ENCODE measurements around the gene ZNF585A.
"Not testable (repeated sequence)": the region's sequence is repeated elsewhere in the genome, so short reads cannot be mapped to it uniquely, and the experiment has no call there.

ZNF585A gene

DNA sequence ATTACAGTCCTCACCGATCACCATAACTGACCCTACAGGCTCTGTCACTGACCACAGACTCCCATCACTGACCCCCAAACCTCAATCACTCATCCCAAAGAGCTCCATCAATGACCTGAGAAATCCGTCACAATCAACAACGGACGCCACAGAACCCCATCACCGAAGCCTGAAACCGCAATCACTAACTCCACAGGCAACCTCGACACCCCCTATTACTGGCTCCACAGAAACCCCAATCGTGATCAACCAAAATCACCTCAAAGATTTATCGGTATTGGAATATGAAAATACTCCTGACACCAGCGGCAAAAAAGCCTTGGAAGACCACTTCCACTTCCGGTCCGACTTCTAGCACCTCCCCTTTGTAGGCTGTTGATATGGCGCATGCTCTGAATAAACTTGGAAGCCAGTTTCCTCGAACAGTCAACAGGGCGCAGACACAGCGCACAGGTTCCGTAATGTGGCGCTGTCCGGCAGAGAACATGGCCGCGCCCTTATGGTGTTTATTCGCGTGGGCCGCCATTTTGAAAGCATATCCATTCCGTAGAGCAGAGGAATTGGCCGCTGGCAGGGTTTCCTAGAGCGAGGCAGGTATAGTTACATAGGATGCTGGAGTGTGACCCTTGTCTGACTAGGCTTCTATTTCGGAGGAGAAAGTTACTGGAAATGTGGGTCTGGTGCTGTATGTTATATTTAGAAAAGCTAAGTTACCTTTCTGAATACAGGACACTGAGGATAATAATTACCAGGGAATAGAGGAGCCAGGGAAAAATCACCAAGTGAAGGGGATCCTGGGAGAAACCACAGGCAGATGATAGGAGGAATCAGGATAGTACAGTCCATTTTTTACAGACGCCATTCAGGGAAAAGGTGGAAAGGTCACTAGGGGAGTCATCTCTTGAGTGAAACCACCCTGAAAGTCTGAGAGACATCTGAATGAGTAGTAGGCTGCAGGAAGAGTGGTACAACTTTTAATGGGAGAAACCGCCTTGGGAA is at the start of gene ZNF585A:
Gene ZNF585A, minus strand, starts transcription at position 328 of the 999 bp plus-strand sequence. CDS start 2,785 bp downstream, outside the sequence.
- DNase-seq: peak; percentile 90

DNA sequence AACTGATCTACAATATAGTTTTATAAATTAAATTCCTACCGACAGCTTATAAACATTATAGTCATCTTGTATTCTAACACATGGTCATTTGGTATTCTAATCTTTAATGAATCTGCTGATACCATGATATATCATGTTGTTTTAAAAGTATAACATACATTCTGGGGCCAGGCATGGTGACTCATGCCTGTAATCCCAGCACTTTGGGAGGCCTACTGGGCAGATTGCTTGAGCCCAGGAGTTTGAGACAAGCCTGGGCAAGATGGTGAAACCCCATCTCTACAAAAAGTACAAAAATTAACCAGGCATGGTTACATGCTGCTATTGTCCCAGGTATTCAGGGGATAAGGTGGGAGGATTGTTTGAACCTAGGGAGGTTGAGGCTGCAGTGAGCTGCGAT is 48.6 kb upstream of the ZNF585A start:
- no peak for DNase-seq

DNA sequence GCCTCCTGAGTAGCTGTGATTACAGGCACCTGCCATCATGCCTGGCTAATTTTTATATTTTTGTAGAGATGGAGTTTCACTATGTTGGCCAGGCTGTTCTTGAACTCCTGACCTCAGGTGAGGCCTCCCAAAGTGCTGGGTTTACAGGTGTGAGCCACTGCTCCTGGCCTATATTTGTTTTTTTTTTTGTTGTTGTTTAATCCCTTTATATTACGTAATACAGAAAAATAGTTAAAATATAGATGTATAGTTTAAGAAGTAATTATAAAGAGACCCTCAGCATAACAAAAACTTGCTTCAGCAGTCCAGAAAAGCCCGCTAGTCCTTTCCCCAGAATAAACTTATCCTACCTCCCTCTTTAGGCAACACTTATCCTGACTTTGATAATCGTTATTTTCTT is 47.9 kb upstream of the ZNF585A start:
- no peak for DNase-seq

DNA sequence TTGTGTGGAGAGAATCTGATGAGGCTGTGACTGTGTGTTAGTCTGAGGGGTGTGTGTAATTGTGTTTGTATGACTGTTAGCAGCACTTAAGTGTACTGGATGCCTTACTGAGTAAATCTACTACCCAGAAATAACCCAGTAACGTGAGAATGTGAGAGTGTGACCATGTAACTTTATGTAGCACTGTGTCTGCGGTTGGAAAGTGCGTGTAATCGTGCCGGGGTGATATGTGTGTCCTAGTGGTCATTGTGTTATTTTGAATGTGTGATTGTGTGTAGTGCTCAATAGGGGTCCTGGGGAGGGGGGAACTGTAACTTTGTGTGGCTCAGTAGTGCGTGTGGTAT is 46.1 kb upstream of the ZNF585A start:
- DNase-seq: no peak

DNA sequence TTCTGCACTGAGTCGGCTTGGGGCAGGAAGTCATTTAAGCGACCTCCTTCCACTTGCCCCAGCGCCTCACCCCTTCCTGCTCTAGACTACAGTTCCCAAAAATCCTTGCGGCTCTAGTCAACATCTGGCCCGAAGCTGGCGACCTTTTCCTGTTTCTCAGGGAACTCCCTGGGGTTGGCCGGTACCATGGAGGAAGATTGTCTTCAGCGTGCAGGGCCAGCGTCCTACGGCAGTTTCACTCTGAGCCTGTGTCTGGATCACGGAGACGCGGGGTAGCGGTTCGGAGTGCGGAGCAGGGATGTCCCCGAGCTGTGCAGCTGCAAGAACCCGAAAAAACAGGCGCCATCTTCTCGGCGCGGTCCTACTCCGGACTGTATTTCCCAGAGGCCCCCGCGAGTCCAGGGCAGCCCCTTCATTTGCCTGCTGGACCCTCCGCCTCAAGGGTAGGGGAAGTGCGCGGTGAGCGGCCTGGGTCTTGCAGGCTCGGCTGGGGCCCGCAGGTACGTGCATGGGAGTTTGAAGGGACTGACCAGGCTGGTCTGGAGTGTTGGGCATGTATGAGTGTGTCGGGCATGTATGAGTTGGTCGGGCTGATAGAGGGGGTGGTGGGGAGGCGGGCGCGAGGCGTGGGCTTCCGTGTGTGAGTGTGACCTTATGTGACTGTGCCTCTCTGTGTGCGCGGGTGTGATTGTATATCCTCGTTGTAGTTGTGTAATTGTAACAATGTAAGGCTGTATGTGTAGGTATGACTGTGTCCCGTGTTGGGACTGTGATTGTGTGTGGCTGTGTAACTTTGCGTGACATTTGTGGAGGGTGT is 45.5 kb upstream of the ZNF585A start, which contains the start of gene ZNF383:
Gene ZNF383, plus strand, starts transcription at position 440 of the 817 bp plus-strand sequence. CDS start 12,240 bp downstream, outside the sequence.
- peak; percentile 98 for DNase-seq

DNA sequence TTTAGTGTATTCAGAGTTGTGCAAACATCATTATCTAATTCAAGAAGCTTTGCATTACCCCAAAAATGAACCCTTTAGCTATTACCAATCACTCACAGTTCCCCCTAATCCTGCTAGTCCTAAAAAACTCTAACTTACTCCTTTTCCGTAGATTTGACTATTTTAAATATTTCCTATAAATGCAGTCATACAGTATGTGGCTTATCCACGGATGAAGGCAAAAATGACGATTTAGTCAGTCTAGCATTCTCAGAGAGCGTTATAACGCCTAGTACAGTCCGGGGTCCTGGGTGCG is 44.9 kb upstream of the ZNF585A start:
- DNase-seq: no peak

DNA sequence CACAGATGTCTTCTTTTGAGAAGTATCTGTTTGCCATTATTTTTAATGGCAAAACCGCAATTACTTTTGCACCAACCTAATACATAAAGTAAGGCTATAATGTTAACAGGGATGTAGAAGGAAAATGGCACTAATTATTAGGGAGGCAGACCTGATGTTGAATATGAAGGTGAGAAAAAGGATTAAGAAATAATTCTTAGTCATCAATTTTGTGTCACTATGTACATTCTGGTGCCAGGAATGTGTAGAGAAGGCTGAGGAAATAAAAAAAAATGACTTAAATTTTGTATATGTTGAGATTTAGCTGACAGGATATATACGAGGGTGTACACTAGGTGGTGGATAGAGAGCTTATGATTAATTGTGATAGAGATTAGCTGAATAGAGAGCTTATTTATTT is 25.3 kb upstream of the ZNF585A start:
- no peak for DNase-seq

DNA sequence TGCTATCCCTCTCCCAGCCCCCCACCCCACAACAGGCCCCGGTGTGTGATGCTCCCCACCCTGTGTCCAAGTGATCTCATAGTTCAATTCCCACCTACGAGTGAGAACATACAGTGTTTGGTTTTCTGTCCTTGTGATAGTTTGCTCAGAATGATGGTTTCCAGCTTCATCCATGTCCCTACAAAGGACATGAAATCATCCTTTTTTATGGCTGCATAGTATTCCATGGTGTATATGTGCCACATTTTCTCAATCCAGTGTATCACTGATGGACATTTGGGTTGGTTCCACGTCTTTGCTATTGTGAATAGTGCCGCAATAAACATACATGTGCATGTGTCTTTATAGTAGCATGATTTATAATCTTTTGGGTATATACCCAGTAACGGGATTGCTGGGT is 24.6 kb upstream of the ZNF585A start:
- not testable (repeated sequence) for DNase-seq

DNA sequence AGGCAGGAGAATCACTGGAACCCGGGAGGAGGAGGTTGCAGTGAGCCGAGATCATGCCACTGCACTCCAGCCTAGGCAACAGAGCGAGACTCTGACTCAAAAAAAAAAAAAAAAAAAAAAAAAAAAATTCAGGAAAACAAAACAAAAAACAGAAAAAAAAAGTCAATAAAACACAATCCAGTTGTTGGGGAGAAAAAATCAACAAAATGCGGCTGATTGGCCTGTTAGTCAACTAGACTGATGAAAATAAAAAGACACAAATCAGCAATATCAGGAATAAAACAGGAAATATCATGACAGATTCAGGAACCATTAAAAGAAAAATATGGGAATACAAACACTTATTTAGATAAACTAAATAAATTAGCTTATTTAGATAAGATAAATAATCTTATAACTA is 22.8 kb upstream of the ZNF585A start:
- not testable (repeated sequence) for DNase-seq

DNA sequence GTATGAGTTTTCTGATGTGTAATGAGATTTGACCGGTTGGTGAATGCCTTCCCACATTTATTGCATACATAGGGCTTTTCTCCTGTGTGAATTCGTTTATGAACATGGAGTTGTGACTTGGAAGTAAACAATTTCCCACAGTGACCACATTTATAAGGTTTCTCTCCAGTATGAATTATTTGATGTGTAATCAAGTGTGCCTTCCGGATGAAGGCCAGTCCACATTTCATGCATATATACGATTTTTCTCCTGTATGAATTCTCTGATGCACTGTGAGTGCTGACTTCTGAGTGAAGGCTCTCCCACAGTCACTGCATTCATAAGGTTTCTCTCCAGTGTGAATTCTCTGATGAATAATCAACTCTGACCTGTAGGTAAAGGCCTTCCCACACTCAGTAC is 13.6 kb upstream of the ZNF585A start:
- not testable (repeated sequence) for DNase-seq

DNA sequence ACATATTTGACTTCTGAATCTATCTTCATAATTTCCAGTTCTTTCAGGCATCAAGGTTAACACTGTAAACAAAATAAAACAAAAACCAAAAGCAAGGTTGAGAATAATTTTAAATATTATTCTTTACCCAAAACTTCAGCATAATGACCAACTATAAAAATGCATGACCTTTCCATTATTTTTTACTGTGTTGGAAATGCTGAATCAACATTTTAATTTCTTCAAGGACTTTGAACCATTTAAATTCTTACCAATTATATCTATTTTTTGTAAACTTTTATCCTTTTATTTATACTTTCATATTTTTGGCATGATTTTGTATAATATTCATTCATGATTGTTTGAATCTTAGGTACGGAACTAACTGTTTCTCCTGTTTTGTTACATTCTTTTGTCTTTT is 6.9 kb downstream of the ZNF585A start:
- no peak for DNase-seq

DNA sequence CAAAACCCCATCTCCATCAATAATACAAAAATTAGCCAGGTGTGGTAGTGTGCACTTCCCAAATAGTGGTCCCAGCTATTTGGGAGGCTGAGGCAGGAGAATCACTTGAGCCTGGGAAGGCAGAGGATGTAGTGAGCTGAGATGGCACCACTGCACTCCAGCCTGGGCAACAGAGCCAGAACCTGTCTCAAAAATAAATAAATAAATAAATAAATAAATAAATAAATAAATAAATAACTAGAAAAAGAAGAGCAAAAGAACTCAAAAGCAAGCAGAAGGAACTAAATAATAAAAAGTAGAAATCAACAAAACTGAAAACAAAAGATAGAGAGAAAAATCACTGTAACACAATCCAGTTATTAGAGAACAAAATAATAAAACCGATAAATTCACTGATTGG is 12.3 kb downstream of the ZNF585A start:
- DNase-seq: no peak

DNA sequence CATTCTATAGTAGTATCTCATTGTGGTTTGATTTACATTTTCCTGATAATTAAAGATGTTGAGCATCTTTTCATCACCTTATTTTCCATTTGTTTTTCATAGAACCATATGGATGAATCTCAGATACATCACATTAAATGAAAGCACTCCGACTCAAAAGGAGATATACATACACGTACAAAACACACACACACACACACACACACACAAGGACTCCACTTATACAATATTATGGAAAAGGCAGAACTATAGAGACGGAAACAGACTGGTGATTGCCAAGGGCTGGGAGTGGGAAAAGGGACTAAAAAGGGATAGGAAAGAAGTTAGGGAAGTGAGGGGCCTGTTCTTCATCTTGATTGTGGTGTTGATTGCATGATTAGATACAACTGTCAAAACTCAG is 24.3 kb downstream of the ZNF585A start:
- DNase-seq: no peak

DNA sequence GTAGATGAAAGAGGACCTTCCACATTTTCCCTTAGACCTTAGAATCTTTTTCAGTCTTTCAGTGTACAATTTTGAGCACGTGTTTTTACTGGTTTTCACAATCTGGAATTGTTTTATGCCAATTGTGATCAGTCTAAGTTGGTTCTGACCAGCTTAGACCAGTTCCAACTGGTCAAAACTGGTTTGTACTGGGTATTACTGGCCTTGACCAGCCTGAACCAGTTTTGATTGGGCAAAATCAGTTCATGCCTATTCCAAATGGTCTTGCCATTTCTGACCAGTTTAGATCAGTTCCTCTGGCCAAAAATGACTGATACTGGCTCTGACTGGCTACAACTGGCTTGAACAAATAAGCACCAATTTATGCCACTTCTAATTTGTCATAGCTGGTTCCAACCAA is 36.4 kb downstream of the ZNF585A start:
- DNase-seq: no peak

DNA sequence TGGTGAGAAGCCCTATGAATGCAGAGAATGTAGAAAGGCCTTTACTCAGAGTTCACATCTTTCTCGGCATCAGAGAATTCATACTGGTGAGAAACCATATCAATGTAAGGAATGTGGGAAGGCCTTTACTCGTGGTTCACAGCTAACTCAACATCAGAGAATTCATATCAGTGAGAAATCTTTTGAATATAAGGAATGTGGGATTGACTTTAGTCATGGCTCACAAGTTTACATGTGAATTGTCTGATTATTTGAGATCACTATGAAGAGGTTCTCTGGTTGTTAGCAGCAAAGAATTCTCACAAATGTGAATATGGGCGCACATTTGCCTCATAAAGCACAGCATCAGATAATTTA is 43.7 kb downstream of the ZNF585A start:
- no peak for DNase-seq

DNA sequence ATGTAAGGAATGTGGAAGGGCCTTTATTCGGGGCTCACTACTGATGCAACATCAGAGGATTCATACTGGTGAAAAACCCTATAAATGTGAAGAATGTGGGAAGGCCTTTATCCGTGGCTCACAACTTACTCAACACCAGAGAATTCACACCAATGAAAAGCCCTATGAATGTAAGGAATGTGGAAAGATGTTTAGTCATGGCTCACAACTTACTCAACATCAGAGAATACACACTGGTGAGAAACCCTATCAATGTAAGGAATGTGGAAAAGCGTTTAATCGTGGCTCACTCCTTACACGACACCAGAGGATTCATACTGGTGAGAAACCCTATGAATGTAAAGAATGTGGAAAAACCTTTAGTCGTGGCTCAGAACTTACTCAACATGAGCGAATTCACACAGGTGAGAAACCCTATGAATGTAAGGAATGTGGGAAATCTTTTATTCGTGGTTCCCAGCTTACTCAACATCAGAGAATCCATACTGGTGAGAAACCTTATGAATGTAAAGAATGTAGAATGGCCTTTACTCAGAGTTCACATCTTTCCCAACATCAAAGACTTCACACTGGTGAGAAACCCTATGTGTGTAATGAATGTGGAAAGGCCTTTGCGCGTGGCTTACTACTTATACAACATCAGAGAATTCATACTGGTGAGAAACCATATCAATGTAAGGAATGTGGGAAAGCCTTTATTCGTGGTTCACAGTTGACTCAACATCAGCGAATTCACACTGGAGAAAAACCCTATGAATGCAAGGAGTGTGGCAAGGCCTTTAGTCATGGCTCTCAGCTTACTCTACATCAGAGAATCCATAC is 44.3 kb downstream of the ZNF585A start:
- DNase-seq: no peak

DNA sequence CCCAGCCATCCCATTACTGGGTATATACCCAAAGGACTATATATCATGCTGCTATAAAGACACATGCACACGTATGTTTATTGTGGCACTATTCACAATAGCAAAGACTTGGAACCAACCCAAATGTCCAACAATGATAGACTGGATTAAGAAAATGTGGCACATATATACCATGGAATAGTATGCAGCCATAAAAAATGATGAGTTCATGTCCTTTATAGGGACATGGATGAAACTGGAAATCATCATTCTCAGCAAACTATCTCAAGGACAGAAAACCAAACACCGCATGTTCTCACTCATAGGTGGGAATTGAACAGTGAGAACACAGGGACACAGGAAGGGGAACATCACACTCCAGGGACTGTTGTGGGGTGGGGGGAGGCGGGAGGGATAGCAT is 50.4 kb downstream of the ZNF585A start:
- not testable (repeated sequence) for DNase-seq

DNA sequence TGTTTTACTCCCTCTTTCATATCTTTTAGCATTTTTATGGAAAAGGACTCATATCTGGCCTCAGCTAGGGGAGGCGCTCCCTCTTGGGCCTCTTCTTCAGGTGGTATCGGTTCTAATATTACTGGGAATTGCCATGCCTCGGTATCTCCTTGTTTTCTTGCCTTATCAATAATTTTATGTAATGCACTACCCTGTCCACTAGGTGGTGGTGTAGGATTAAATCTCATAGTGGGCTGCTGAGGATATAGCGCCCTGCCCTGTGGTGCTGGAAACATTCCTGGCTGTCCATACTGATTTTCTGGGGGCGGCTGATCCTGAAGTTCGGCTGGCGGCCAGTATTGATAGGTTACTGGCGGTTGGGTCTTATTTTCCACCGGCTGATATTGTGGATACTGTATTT is 58.5 kb downstream of the ZNF585A start:
- DNase-seq: no peak

DNA sequence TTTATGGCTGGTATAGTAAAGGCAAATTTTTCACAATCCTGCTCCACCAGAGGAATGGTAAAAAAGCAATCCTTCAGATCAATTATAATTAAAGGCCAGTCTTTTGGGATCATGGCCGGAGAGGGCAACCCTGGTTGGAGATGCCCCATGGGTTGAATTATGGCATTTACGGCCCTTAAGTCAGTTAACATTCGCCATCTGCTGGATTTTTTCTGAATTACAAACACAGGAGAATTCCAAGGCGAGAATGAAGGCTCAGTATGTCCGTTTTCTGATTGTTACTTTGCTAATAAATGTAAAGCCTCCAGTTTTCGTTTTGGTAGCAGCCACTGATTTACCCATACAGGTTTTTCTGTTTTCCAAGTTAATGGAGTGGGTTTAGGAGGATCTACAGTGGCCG is 60.7 kb downstream of the ZNF585A start:
- not testable (repeated sequence) for DNase-seq

DNA sequence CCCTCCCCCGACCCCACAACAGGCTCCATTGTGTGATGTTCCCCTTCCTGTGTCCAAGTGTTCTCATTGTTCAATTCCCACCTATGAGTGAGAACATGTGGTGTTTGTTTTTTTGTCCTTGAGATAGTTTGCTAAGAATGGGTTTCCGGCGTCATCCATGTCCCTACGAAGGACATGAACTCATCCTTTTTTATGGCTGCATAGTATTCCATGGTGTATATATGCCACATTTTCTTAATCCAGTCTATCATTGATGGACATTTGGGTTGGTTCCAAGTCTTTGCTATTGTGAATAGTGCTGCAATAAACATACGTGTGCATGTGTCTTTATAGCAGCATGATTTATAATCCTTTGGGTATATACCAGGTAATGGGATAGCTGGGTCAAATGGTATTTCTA is 68.4 kb downstream of the ZNF585A start:
- not testable (repeated sequence) for DNase-seq

DNA sequence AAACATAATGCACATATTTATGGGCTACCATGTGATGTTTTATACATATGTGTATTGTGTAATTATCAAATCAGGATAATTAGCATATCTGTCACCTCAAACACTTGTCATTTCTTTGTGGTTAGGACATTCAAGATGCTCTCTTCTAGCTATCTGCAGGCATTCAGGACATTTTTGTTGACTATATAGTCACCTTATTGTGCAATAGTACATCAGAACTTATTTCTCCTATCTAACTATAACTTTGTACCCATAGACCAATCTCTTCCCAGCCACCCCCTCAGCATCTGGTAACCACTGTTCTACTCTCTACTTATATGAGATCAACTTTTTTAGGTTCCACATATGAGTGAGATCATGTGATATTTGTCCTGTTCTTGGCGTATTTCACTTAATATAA is 73.9 kb downstream of the ZNF585A start:
- DNase-seq: no peak

DNA sequence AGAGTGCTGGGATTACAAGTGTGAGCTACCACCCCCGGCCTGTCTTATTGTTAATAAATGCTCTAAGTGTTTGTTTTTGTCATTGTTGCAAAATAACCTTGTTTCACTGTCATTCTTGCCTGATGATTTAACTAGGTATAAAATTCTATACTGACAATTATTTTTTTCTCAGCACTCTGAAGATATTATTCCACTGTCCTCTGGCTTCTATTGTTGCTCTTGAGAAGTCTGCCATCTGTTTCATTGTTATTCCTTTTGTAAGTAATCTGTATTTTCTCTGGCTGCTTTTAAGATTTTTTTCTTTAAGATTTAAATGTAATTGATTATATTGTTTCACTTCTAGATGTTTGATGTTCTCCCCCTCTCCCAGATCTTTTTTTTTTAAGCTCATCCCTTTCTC is 76.6 kb downstream of the ZNF585A start:
- DNase-seq: no peak
